ENCODE measurements around the gene SPAG6.

DNA sequence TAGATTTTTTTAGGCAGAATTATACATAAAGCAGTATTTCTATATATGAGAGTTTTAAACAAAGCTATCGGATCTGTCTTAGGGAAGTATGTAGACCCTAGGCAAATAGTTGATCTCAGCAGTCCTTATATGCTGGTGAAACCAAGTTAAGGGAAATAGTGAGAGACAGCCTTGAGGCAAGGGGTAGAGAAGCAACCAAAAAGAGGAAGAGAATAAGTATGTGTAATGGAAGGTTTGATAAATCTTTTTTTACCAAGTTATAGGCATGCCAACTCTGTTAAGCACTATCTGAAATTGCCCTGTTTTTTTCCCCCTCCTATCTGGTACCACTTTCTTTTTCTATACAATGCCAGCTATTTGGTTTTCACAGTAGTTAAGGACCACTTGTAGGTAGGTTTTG, 19.9 kb downstream of the SPAG6 start:
- TF ChIP-seq SMC3 (IDR thresholded peaks at IDR 0.05; ENCODE audit: low read depth, low read length) (no peak), FOS (IDR thresholded peaks at IDR 0.05; ENCODE audit: low read depth, low read length) (no peak), CTCF (conservative IDR thresholded peaks at IDR 0.05; ENCODE audit: low read depth, low read length) (no peak)
